BE2C (cell line): Measurements from ENCODE around the gene PITPNC1.

Experiments used
- DNase-seq: peaks from one replicate; pipeline ENCODE4 v3.0.0-alpha.2; 2020
- H3K27me3 ChIP-seq: fragments of 250-450 bp; sonication (Bioruptor Pico); 2 replicates; pipeline ENCODE4 v1.5.1; 2020; ENCODE audit warnings: mild to moderate bottlenecking
- H3K36me3 ChIP-seq: fragments of 250-450 bp; sonication (Bioruptor Pico); 2 replicates; pipeline ENCODE4 v1.5.1; 2020; ENCODE audit warnings: mild to moderate bottlenecking
- H3K4me1 ChIP-seq: fragments of 250-450 bp; sonication (Bioruptor Pico); 2 replicates; pipeline ENCODE4 v1.5.1; 2020
- H3K4me3 ChIP-seq: 2 replicates; pipeline ENCODE4 v1.5.1; 2011; ENCODE audit warnings: low read depth, low read length
- H3K9me3 ChIP-seq: fragments of 250-450 bp; sonication (Bioruptor Pico); 2 replicates; pipeline ENCODE4 v1.5.1; 2020
- TF ChIP-seq, protein P1 (sequence below): IDR thresholded peaks from 2 replicates; pipeline ENCODE4 v1.5.1; 2012; ENCODE audit warnings: mild to moderate bottlenecking, low read depth, low read length

Gene PITPNC1

GRCh38 chr17:67523101-67523500 lies 146.0 kb downstream of the PITPNC1 start:
- H3K4me3 ChIP-seq: no peak overlapping the region
- TF ChIP-seq, protein P1, sequence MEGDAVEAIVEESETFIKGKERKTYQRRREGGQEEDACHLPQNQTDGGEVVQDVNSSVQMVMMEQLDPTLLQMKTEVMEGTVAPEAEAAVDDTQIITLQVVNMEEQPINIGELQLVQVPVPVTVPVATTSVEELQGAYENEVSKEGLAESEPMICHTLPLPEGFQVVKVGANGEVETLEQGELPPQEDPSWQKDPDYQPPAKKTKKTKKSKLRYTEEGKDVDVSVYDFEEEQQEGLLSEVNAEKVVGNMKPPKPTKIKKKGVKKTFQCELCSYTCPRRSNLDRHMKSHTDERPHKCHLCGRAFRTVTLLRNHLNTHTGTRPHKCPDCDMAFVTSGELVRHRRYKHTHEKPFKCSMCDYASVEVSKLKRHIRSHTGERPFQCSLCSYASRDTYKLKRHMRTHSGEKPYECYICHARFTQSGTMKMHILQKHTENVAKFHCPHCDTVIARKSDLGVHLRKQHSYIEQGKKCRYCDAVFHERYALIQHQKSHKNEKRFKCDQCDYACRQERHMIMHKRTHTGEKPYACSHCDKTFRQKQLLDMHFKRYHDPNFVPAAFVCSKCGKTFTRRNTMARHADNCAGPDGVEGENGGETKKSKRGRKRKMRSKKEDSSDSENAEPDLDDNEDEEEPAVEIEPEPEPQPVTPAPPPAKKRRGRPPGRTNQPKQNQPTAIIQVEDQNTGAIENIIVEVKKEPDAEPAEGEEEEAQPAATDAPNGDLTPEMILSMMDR: no peak
- no peak for DNase-seq
- no peaks in the 10 kb centered on the region for H3K9me3 ChIP-seq
- H3K36me3 ChIP-seq: no peaks in the 10 kb centered on the region
- H3K27me3 ChIP-seq: no peaks in the 10 kb centered on the region
- no peaks in the 10 kb centered on the region for H3K4me1 ChIP-seq

- TF ChIP-seq, protein P1: no peak
- no peaks in the 10 kb centered on the region for H3K36me3 ChIP-seq
- no peaks in the 10 kb centered on the region for H3K9me3 ChIP-seq
- no peak for DNase-seq
- peaks cover 10% of the 10 kb centered on the region for H3K4me1 ChIP-seq
- H3K4me3 ChIP-seq: no peak overlapping the region
- no peaks in the 10 kb centered on the region for H3K27me3 ChIP-seq
Observed at GRCh38 chr17:67525239-67526135, 148.4 kb downstream of the PITPNC1 start.

- TF ChIP-seq, protein P1: no peak
- H3K4me3 ChIP-seq: no peak overlapping the region
- no peak for DNase-seq
- no peaks in the 10 kb centered on the region for H3K9me3 ChIP-seq
- no peaks in the 10 kb centered on the region for H3K36me3 ChIP-seq
- H3K27me3 ChIP-seq: no peaks in the 10 kb centered on the region
- peaks cover 13% of the 10 kb centered on the region for H3K4me1 ChIP-seq
Observed at GRCh38 chr17:67526700-67527099, 149.6 kb downstream of the PITPNC1 start.

DNA sequence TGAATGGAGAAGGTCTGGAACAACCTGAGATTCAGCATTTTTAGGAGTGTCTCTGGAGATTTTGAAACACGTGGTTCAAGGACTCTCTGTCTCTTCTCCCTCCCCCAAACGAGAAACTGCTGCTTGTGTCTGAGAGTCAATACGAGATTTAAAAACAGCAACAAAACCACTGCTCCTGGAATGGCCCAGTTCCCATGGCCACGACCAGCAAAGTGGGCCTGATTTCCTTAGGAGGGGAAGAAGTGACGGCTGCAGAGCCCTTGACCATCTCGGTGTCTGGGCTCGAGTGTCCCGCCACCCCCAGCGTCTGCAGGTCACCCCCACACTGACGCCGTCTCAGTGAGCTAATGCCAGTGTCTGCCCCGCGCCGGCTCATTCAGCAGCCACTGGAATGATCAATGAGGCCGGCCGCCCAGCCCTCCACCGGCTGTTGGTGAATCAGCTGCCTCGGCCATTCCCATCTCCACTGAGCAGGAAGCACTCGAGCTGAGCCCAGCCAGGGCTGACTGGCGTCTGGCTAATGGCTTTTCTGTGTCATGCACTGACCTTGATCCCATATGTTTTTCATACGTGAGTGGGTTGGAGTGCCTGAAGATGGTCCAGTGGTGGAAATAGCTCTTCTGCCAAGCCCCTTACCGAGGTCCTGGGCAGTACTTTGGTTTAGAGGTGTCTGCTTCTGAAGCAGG lies 151.8 kb downstream of the PITPNC1 start:
- no peaks in the 10 kb centered on the region for H3K9me3 ChIP-seq
- DNase-seq: peak; percentile 93
- no peaks in the 10 kb centered on the region for H3K27me3 ChIP-seq
- TF ChIP-seq, protein P1: no peak
- H3K36me3 ChIP-seq: no peaks in the 10 kb centered on the region
- peak overlapping the region; percentile 45 for H3K4me3 ChIP-seq
- peaks cover 23% of the 10 kb centered on the region for H3K4me1 ChIP-seq

GRCh38 chr17:67531291-67531690 lies 154.2 kb downstream of the PITPNC1 start:
- peaks cover 23% of the 10 kb centered on the region for H3K4me1 ChIP-seq
- peak; percentile 34 for DNase-seq
- no peak overlapping the region for H3K4me3 ChIP-seq
- H3K27me3 ChIP-seq: no peaks in the 10 kb centered on the region
- H3K9me3 ChIP-seq: no peaks in the 10 kb centered on the region
- no peaks in the 10 kb centered on the region for H3K36me3 ChIP-seq
- TF ChIP-seq, protein P1: no peak
